GM23338 (cell line): ENCODE data around the gene DAO. TPM values are rescaled to one million over a fixed set of nuclear protein-coding genes. Genes with fewer than 3 reads are reported as not detected.

Experiments used
- ATAC-seq: fragments of 200-7000 bp; cut with Tn5 transposase; 3 replicates; pipeline ENCODE4 v1.9.1; 2020
- DNase-seq: peaks from one replicate; pipeline ENCODE4 v3.0.0-alpha.2; 2015; ENCODE audit warnings: low spot score
- H2AFZ ChIP-seq: fragments of 200-600 bp; sonication (generic); 2 replicates; pipeline ENCODE4 v1.8.0; 2016; ENCODE audit warnings: antibody characterized with exemption, mild to moderate bottlenecking, moderate library complexity
- H3F3A ChIP-seq: fragments of 200-600 bp; sonication (generic); replicated peaks from 2 replicates; pipeline ENCODE4 v1.8.0; 2017; ENCODE audit warnings: antibody characterized with exemption, mixed run types, low read depth
- H3K27ac ChIP-seq: fragments of 200-600 bp; sonication (generic); 2 replicates; pipeline ENCODE4 v1.6.1; 2016; ENCODE audit warnings: low read depth
- H3K27me3 ChIP-seq: fragments of 200-600 bp; sonication (generic); 2 replicates; pipeline ENCODE4 v1.8.0; 2016; ENCODE audit warnings: mild to moderate bottlenecking, mixed run types, moderate library complexity; ENCODE audit not compliant: insufficient read depth
- H3K36me3 ChIP-seq: fragments of 200-600 bp; sonication (generic); 2 replicates; pipeline ENCODE4 v1.8.0; 2016; ENCODE audit warnings: mild to moderate bottlenecking; ENCODE audit not compliant: insufficient read depth
- H3K4me1 ChIP-seq: fragments of 200-600 bp; sonication (generic); 2 replicates; pipeline ENCODE4 v1.8.0; 2016; ENCODE audit warnings: mild to moderate bottlenecking, moderate library complexity; ENCODE audit not compliant: insufficient read depth
- H3K4me2 ChIP-seq: fragments of 200-600 bp; sonication (generic); 2 replicates; pipeline ENCODE4 v1.7.1; 2017; ENCODE audit warnings: mixed run types
- H3K4me3 ChIP-seq: fragments of 200-600 bp; sonication (generic); 2 replicates; pipeline ENCODE4 v1.6.1; 2016; ENCODE audit warnings: mixed run types
- H3K79me2 ChIP-seq: fragments of 200-600 bp; sonication (generic); replicated peaks from 2 replicates; pipeline ENCODE4 v1.8.0; 2017; ENCODE audit warnings: mild to moderate bottlenecking; ENCODE audit not compliant: insufficient read depth
- H3K9me2 ChIP-seq: fragments of 200-600 bp; sonication (generic); 2 replicates; pipeline ENCODE4 v1.8.0; 2017; ENCODE audit not compliant: insufficient read depth
- H4K20me1 ChIP-seq: fragments of 200-600 bp; sonication (generic); replicated peaks from 2 replicates; pipeline ENCODE4 v1.8.0; 2017; ENCODE audit warnings: mild to moderate bottlenecking; ENCODE audit not compliant: insufficient read depth
- H3K27ac Mint-ChIP-seq: 2 replicates; pipeline ENCODE4 v1.8.0; 2020; ENCODE audit warnings: inconsistent platforms, mild to moderate bottlenecking, moderate library complexity, mixed read lengths
- H3K27me3 Mint-ChIP-seq: 3 replicates; pipeline ENCODE4 v1.8.0; 2022; ENCODE audit warnings: low read depth, mild to moderate bottlenecking, moderate library complexity, mixed read lengths, inconsistent platforms; ENCODE audit not compliant: insufficient read depth, poor library complexity
- H3K36me3 Mint-ChIP-seq: 3 replicates; pipeline ENCODE4 v1.8.0; 2021; ENCODE audit warnings: low read depth, mild to moderate bottlenecking, inconsistent platforms, moderate library complexity, mixed read lengths
- H3K4me1 Mint-ChIP-seq: 3 replicates; pipeline ENCODE4 v1.8.0; 2020; ENCODE audit warnings: mild to moderate bottlenecking, inconsistent platforms, mixed read lengths
- H3K4me3 Mint-ChIP-seq: 3 replicates; pipeline ENCODE4 v1.8.0; 2021; ENCODE audit warnings: moderate library complexity, mild to moderate bottlenecking, inconsistent platforms, mixed read lengths
- H3K9me3 Mint-ChIP-seq: 3 replicates; pipeline ENCODE4 v1.8.0; 2020; ENCODE audit warnings: moderate library complexity, mild to moderate bottlenecking, inconsistent platforms, mixed read lengths
- CREB1 ChIP-seq: fragments of 250-450 bp; sonication (Bioruptor Pico); IDR thresholded peaks from 2 replicates; pipeline ENCODE4 v1.5.0; 2020; ENCODE audit warnings: low read depth, mild to moderate bottlenecking, moderate library complexity
- CTCF ChIP-seq, 2 experiments: fragments of 200-600 bp in 1 of 2; sonication (generic) in 1 of 2; conservative IDR thresholded peaks; 2 replicates each; pipeline versions ENCODE4 v1.5.1 to v1.6.1; 2016 to 2017; ENCODE audit warnings: antibody characterized with exemption in 2 of 2, low read depth in 2 of 2, mild to moderate bottlenecking in 2 of 2, moderate library complexity in 1 of 2
- ETS1 ChIP-seq: IDR thresholded peaks from 2 replicates; pipeline ENCODE4 v1.6.1; 2016; ENCODE audit warnings: antibody characterized with exemption
- EZH2 ChIP-seq: fragments of 200-600 bp; sonication (generic); IDR thresholded peaks from one replicate; pipeline ENCODE4 v1.8.0; 2017; ENCODE audit warnings: antibody characterized with exemption, mild to moderate bottlenecking, low read depth; ENCODE audit not compliant: unreplicated experiment
- EZH2phosphoT487 ChIP-seq: fragments of 200-600 bp; sonication (generic); IDR thresholded peaks from one replicate; pipeline ENCODE4 v1.8.1; 2018; ENCODE audit warnings: antibody characterized with exemption; ENCODE audit not compliant: unreplicated experiment
- JUNB ChIP-seq: IDR thresholded peaks from one replicate; pipeline ENCODE4 v1.6.1; 2016; ENCODE audit warnings: antibody characterized with exemption; ENCODE audit not compliant: unreplicated experiment
- NANOG ChIP-seq: IDR thresholded peaks from 2 replicates; pipeline ENCODE4 v1.6.1; 2016; ENCODE audit warnings: antibody characterized with exemption, borderline replicate concordance
- POLR2AphosphoS5 ChIP-seq: IDR thresholded peaks from 2 replicates; pipeline ENCODE4 v1.6.1; 2016; ENCODE audit warnings: antibody characterized with exemption, low read depth
- REST ChIP-seq: IDR thresholded peaks from one replicate; pipeline ENCODE4 v1.6.1; 2018; ENCODE audit warnings: antibody characterized with exemption; ENCODE audit not compliant: unreplicated experiment
- STAT1 ChIP-seq: IDR thresholded peaks from one replicate; pipeline ENCODE4 v1.6.1; 2016; ENCODE audit warnings: antibody characterized with exemption; ENCODE audit not compliant: unreplicated experiment
- ZNF114 ChIP-seq: fragments of 250-450 bp; sonication (Bioruptor Pico); IDR thresholded peaks from 2 replicates; pipeline ENCODE4 v1.5.0; 2020; ENCODE audit warnings: mild to moderate bottlenecking, moderate library complexity
- ZNF331 ChIP-seq: fragments of 250-450 bp; sonication (Bioruptor Pico); IDR thresholded peaks from 2 replicates; pipeline ENCODE4 v1.5.0; 2020; ENCODE audit warnings: low read depth, mild to moderate bottlenecking, moderate library complexity
- ZNF462 ChIP-seq: fragments of 250-450 bp; sonication (Bioruptor Pico); IDR thresholded peaks from 2 replicates; pipeline ENCODE4 v1.5.0; 2020; ENCODE audit warnings: mild to moderate bottlenecking, moderate library complexity
- polyA plus RNA-seq: library from polyadenylated mRNA; unstranded; fragments of >200 nt; fragmentation: Nextera tagmentation; extraction: Ambion mirVana; gene quantifications from 2 replicates; pipeline ENCODE4 v1.2.1, GENCODE V29; 2016
- total RNA-seq: library from RNA; depleted of rRNA; stranded (reverse); fragments of >200 nt; shearing (Covaris generic); gene quantifications from 2 replicates; pipeline ENCODE4 v1.2.3, GENCODE V29; 2014

Gene DAO
- total and polyA plus RNA-seq, 2 experiments from 2014 or later: not detected

GRCh38 chr12:108896336-108896735, 16.4 kb downstream of the DAO start:
- no peak for ATAC-seq
- Mint-ChIP-seq H3K27ac (no peak overlapping the region), H3K36me3 (no peaks in the 10 kb centered on the region), H3K4me3 (no peak overlapping the region), H3K4me1 (no peaks in the 10 kb centered on the region), H3K9me3 (peaks cover 5% of the 10 kb centered on the region; the same call in 1 of the 3 replicates), H3K27me3 (peaks cover 3% of the 10 kb centered on the region)
- Histone ChIP-seq H4K20me1 (no peaks in the 10 kb centered on the region), H3K4me3 (no peak overlapping the region), H3K27ac (no peak overlapping the region), H3K27me3 (no peaks in the 10 kb centered on the region), H2AFZ (no peak overlapping the region), H3K4me1 (no peaks in the 10 kb centered on the region), H3F3A (no peaks in the 10 kb centered on the region), H3K9me2 (0 out of 2 replicates have a peak, but pooled peaks cover 12% of the 10 kb centered on the region), H3K79me2 (no peaks in the 10 kb centered on the region), H3K36me3 (no peaks in the 10 kb centered on the region), H3K4me2 (no peak overlapping the region)
- DNase-seq: no peak
- TF ChIP-seq POLR2AphosphoS5: no peak
- TF ChIP-seq ZNF114 (CRISPR knock-in tag): no peak
- TF ChIP-seq REST: no peak
- TF ChIP-seq JUNB: no peak
- TF ChIP-seq EZH2: no peak
- no peak for TF ChIP-seq CTCF (conservative IDR thresholded peaks at IDR 0.05; ENCODE audit: low read depth in 2 of 2)
- TF ChIP-seq ZNF331 (CRISPR knock-in tag): no peak
- no peak for TF ChIP-seq ETS1
- no peak for TF ChIP-seq CREB1 (CRISPR knock-in tag)
- no peak for TF ChIP-seq EZH2phosphoT487
- TF ChIP-seq STAT1: no peak
- TF ChIP-seq ZNF462: no peak
- TF ChIP-seq NANOG: no peak
